Prostate gland (tissue), 2 donors: ENCODE results near the gene INO80C. TPM values are rescaled to one million over a fixed set of nuclear protein-coding genes. Genes with fewer than 3 reads are reported as not detected.

Experiments
- DNase-seq: peaks from one replicate; pipeline ENCODE4 v3.0.0-alpha.2; 2019; ENCODE audit warnings: low spot score
- H3K27ac ChIP-seq, 2 donors: fragments of 200-600 bp; sonication (generic); 2 replicates each; pipeline ENCODE4 v1.5.1; 2017 to 2019
- H3K27me3 ChIP-seq: fragments of 200-600 bp; sonication (generic); replicated peaks from 2 replicates; pipeline ENCODE4 v1.5.1; 2019; ENCODE audit not compliant: insufficient read depth
- H3K36me3 ChIP-seq, 2 donors: fragments of 200-600 bp; sonication (generic); 1 replicate in 1 of 2; 2 replicates in 1 of 2; pipeline versions ENCODE4 v1.5.1 to v1.8.1; 2017 to 2019
- H3K4me1 ChIP-seq: fragments of 200-600 bp; sonication (generic); replicated peaks from 2 replicates; pipeline ENCODE4 v1.5.1; 2019
- H3K4me3 ChIP-seq, 2 donors: fragments of 200-600 bp; sonication (generic); 2 replicates each; pipeline ENCODE4 v1.5.1; 2017 to 2019
- H3K9me3 ChIP-seq: fragments of 200-600 bp; sonication (generic); 2 replicates; pipeline ENCODE4 v1.5.1; 2017
- CTCF ChIP-seq, 4 experiments: fragments of 200-600 bp in 2 of 4; fragments of 450-650 bp in 2 of 4; sonication (generic) in 2 of 4; IDR thresholded peaks; 1 replicate in 3 of 4; 2 replicates in 1 of 4; pipeline ENCODE4 v1.5.1; 2016 to 2019; ENCODE audit warnings: antibody characterized with exemption in 4 of 4, mild to moderate bottlenecking in 2 of 4, moderate library complexity in 2 of 4
- POLR2A ChIP-seq: fragments of 450-650 bp; IDR thresholded peaks from one replicate; pipeline ENCODE4 v1.6.1; 2016; ENCODE audit warnings: antibody characterized with exemption, mild to moderate bottlenecking
- POLR2AphosphoS5 ChIP-seq: sonication (generic); formaldehyde crosslinking; IDR thresholded peaks from one replicate; pipeline ENCODE4 v1.6.1; 2017; ENCODE audit warnings: antibody characterized with exemption
- WGBS: methylation state at CpG from one replicate; pipeline ENCODE4 v1.1.5; 2018; 5-methylcytosine and 5-hydroxymethylcytosine counted together
- intact Hi-C: fragments of 100-400 bp; cut with DNase I; formaldehyde crosslinking; loops from one replicate; pipeline ENCODE4 v1.14.2; 2022
- total RNA-seq, 2 donors: library from RNA; depleted of rRNA; stranded (reverse); fragments of >200 nt; gene quantifications; one replicate each; pipeline ENCODE4 v1.1.0, GENCODE V29; 2016

The INO80C gene
- total RNA-seq, 2 donors from 2014 or later: 5.0 to 26.4 TPM

DNA sequence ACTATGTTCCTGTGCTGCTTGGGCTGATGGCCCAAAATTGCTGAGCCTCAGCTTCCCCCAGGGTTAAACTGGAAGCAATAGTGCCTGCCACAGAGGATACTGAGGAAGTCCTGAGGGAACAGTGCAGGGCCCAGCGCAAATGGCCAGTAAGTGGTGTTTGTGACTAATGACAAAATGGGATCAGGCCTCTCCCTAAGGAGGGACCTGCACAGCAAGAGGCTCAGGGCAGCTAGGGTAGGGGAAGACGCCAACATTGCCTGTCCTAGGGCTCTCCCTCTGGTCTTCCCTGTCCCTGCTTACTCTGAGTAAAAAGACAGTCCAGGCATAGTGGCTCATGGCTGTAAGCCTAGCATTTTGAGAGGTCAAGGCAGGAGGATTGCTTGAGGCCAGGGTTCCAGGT, 37.8 kb downstream of the INO80C start:
- no peak overlapping the region for H3K4me3 ChIP-seq
- no peaks in the 10 kb centered on the region for H3K4me1 ChIP-seq
- no peak for DNase-seq
- H3K27ac ChIP-seq: no peak overlapping the region
- WGBS: 89% methylated on average over 2 of the region's 2 CpGs
- H3K27me3 ChIP-seq: no peaks in the 10 kb centered on the region
- TF ChIP-seq POLR2A: no peak
- no peak for TF ChIP-seq POLR2AphosphoS5
- TF ChIP-seq CTCF (IDR thresholded peaks at IDR 0.05): no peak
- no peaks in the 10 kb centered on the region for H3K9me3 ChIP-seq
- H3K36me3 ChIP-seq: no peaks in the 10 kb centered on the region
- intact Hi-C loops: no loop called here

- H3K27me3 ChIP-seq: no peaks in the 10 kb centered on the region
- no peak overlapping the region for H3K27ac ChIP-seq
- H3K4me3 ChIP-seq: no peak overlapping the region
- 68% methylated on average over 4 of the region's 4 CpGs for WGBS
- no peak for TF ChIP-seq POLR2A
- TF ChIP-seq CTCF (IDR thresholded peaks at IDR 0.05): no peak
- TF ChIP-seq POLR2AphosphoS5: no peak
- DNase-seq: no peak
- H3K9me3 ChIP-seq: no peaks in the 10 kb centered on the region
- intact Hi-C loops: no loop called here
- no peaks in the 10 kb centered on the region for H3K4me1 ChIP-seq
- H3K36me3 ChIP-seq: no peaks in the 10 kb centered on the region
Observed at GRCh38 chr18:35458677-35459441, 38.9 kb downstream of the INO80C start.

DNA sequence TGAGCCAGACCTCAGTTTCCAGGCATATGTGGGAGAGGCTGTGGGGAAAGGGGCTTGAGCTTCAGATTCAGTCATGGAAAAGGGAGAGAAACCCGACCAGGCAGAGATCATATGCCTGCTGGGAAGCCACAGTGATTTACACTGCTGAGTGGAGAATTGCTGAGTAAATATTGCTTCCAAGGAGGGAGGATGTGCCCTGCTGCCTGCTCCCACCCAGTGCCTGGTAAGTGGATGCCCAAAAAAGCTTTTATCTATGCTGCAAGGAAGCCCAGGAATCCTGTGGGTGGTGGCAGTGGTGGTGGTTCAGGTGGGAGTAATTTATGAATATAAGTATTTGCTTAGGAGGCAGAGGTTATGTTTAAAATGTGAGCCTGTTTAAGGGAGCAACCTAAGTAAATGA, 39.5 kb downstream of the INO80C start:
- intact Hi-C loops: no loop called here
- Histone ChIP-seq H3K4me1 (no peaks in the 10 kb centered on the region), H3K27ac (no peak overlapping the region), H3K36me3 (no peaks in the 10 kb centered on the region), H3K4me3 (no peak overlapping the region), H3K27me3 (no peaks in the 10 kb centered on the region), H3K9me3 (no peaks in the 10 kb centered on the region)
- no peak for TF ChIP-seq POLR2AphosphoS5
- no peak for TF ChIP-seq CTCF (IDR thresholded peaks at IDR 0.05)
- no peak for TF ChIP-seq POLR2A
- 33% methylated on average over 1 of the region's 1 CpG for WGBS
- no peak for DNase-seq

DNA sequence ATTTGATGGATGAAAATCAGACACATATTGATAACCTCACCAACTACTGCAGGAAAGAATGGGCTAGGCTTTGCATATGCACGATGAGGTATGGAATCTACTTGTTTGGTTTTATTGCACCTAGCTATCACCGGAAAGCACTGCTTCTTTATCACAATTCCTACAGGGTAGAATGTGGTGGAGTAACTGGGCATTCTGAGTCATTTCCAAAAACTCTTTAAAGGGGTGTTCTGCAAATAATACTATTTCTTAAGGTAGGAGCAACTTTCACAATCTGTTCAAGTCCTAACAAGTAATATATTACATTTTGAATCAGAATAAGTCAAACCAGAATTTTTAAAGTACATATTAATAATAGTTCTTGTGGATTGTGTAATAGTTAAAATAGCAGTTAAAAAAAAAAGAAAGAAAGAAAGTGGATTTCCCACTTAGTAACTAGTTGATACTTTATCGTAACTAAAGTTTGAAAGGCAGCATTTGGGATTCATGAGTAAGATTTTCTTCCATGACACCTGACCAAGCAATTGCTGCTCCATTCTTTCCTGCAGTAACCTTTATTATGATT, 40.5 kb downstream of the INO80C start:
- no peak overlapping the region for H3K4me3 ChIP-seq
- TF ChIP-seq CTCF (IDR thresholded peaks at IDR 0.05) (no peak), POLR2AphosphoS5 (no peak), POLR2A (no peak)
- no peaks in the 10 kb centered on the region for H3K27me3 ChIP-seq
- DNase-seq: no peak
- H3K27ac ChIP-seq: no peak overlapping the region
- intact Hi-C loops: no loop called here
- WGBS: 61% methylated on average over 3 of the region's 3 CpGs
- H3K9me3 ChIP-seq: no peaks in the 10 kb centered on the region
- H3K4me1 ChIP-seq: no peaks in the 10 kb centered on the region
- no peaks in the 10 kb centered on the region for H3K36me3 ChIP-seq
